Neural progenitor cell (in vitro differentiated cells): ENCODE measurements around the gene FKRP. TPM values are rescaled to one million over a fixed set of nuclear protein-coding genes. Genes with fewer than 3 reads are reported as not detected.

ENCODE experiments used
- DNase-seq: peaks from one replicate; pipeline ENCODE4 v3.0.0-alpha.2; 2016; ENCODE audit warnings: low spot score
- H2AFZ ChIP-seq: fragments of 200-600 bp; sonication (generic); replicated peaks from 2 replicates; pipeline ENCODE4 v1.6.1; 2016; ENCODE audit warnings: antibody characterized with exemption
- H3F3A ChIP-seq: fragments of 200-600 bp; sonication (generic); 2 replicates; pipeline ENCODE4 v1.6.1; 2016; ENCODE audit warnings: antibody characterized with exemption, low read depth
- H3K27ac ChIP-seq: fragments of 200-600 bp; sonication (generic); 2 replicates; pipeline ENCODE4 v1.5.1; 2016; ENCODE audit warnings: mild to moderate bottlenecking
- H3K27me3 ChIP-seq: fragments of 200-600 bp; sonication (generic); 2 replicates; pipeline ENCODE4 v1.6.1; 2016; ENCODE audit warnings: mild to moderate bottlenecking, moderate library complexity
- H3K36me3 ChIP-seq: fragments of 200-600 bp; sonication (generic); 2 replicates; pipeline ENCODE4 v1.5.1; 2016
- H3K4me1 ChIP-seq: fragments of 200-600 bp; sonication (generic); 2 replicates; pipeline ENCODE4 v1.6.1; 2016; ENCODE audit warnings: mixed run types
- H3K4me2 ChIP-seq: fragments of 200-600 bp; sonication (generic); 2 replicates; pipeline ENCODE4 v1.6.1; 2016
- H3K4me3 ChIP-seq: fragments of 200-600 bp; sonication (generic); 2 replicates; pipeline ENCODE4 v1.5.1; 2016
- H3K79me2 ChIP-seq: fragments of 200-600 bp; sonication (generic); 2 replicates; pipeline ENCODE4 v1.6.1; 2016; ENCODE audit warnings: low read depth
- H3K9ac ChIP-seq: fragments of 200-600 bp; sonication (generic); 2 replicates; pipeline ENCODE4 v1.6.1; 2016
- H3K9me3 ChIP-seq: fragments of 200-600 bp; sonication (generic); 2 replicates; pipeline ENCODE4 v1.5.1; 2016; ENCODE audit warnings: low read depth
- H4K20me1 ChIP-seq: fragments of 200-600 bp; sonication (generic); 2 replicates; pipeline ENCODE4 v1.6.1; 2016; ENCODE audit warnings: low read depth
- H3K27ac Mint-ChIP-seq: 3 replicates; pipeline ENCODE4 v1.8.0; 2021; ENCODE audit warnings: mixed read lengths
- H3K27me3 Mint-ChIP-seq: 2 replicates; pipeline ENCODE4 v1.8.0; 2022; ENCODE audit warnings: low read depth, mild to moderate bottlenecking, inconsistent platforms, moderate library complexity, mixed read lengths; ENCODE audit not compliant: insufficient read depth
- H3K36me3 Mint-ChIP-seq: 3 replicates; pipeline ENCODE4 v1.8.0; 2021; ENCODE audit warnings: mixed read lengths
- H3K4me1 Mint-ChIP-seq: 3 replicates; pipeline ENCODE4 v1.8.0; 2021; ENCODE audit warnings: mixed read lengths
- H3K4me3 Mint-ChIP-seq: 3 replicates; pipeline ENCODE4 v1.8.0; 2021; ENCODE audit warnings: mild to moderate bottlenecking, moderate library complexity, mixed read lengths
- H3K9me3 Mint-ChIP-seq: 3 replicates; pipeline ENCODE4 v1.8.0; 2020; ENCODE audit warnings: mixed read lengths
- EZH2 ChIP-seq: fragments of 200-600 bp; sonication (generic); IDR thresholded peaks from 2 replicates; pipeline ENCODE4 v1.6.1; 2017; ENCODE audit warnings: antibody characterized with exemption, mild to moderate bottlenecking, moderate library complexity
- EZH2phosphoT487 ChIP-seq: fragments of 200-600 bp; sonication (generic); IDR thresholded peaks from 2 replicates; pipeline ENCODE4 v1.6.1; 2017; ENCODE audit warnings: antibody characterized with exemption
- total RNA-seq: library from RNA; depleted of rRNA; stranded (reverse); fragments of >200 nt; gene quantifications from 2 replicates; pipeline ENCODE4 v1.2.3, GENCODE V29; 2015; ENCODE audit warnings: low replicate concordance
- TF ChIP-seq, protein P1 (sequence below): fragments of 200-600 bp; sonication (generic); IDR thresholded peaks from 2 replicates; pipeline ENCODE4 v1.5.1; 2017; ENCODE audit warnings: antibody characterized with exemption, mild to moderate bottlenecking

FKRP gene
- total RNA-seq, 1 donor from 2014 or later: 18.6 TPM

DNA sequence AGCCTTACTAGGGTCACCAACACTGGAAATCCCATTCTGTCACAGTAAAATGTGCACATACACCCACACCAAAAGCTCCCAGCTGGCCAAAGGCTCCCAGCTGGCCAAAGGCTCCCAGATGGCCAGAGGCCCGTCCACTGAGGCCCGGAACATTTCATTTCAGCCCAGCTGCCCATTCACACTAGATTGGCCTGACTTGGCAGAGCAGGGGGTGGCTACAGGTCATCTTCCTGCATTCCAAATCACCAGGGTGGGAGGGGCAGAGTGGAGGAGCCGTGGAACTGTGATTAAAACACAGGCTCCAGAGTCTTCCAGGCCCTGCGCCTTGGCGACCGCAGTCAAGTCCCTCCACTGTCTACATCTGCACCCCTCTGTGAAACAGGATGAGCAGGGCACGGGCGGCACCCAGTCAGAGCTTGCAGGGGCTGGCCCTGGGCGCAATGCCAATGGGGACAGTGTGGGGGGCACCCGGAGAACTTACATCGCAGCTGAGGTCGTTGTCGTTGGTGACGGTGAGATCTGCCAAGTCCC is 18.8 kb upstream of the FKRP start:
- Histone ChIP-seq H3K9ac (no peak overlapping the region), H3K9me3 (no peaks in the 10 kb centered on the region), H3K27me3 (no peaks in the 10 kb centered on the region), H3K4me3 (no peak overlapping the region), H3F3A (no peaks in the 10 kb centered on the region), H3K4me2 (no peak overlapping the region), H4K20me1 (peaks cover 60% of the 10 kb centered on the region), H2AFZ (no peak overlapping the region), H3K27ac (no peak overlapping the region), H3K4me1 (no peaks in the 10 kb centered on the region), H3K79me2 (peaks cover 8% of the 10 kb centered on the region), H3K36me3 (no peaks in the 10 kb centered on the region)
- no peaks in the 10 kb centered on the region for H3K9me3 Mint-ChIP-seq
- TF ChIP-seq EZH2phosphoT487: no peak
- TF ChIP-seq, protein P1, sequence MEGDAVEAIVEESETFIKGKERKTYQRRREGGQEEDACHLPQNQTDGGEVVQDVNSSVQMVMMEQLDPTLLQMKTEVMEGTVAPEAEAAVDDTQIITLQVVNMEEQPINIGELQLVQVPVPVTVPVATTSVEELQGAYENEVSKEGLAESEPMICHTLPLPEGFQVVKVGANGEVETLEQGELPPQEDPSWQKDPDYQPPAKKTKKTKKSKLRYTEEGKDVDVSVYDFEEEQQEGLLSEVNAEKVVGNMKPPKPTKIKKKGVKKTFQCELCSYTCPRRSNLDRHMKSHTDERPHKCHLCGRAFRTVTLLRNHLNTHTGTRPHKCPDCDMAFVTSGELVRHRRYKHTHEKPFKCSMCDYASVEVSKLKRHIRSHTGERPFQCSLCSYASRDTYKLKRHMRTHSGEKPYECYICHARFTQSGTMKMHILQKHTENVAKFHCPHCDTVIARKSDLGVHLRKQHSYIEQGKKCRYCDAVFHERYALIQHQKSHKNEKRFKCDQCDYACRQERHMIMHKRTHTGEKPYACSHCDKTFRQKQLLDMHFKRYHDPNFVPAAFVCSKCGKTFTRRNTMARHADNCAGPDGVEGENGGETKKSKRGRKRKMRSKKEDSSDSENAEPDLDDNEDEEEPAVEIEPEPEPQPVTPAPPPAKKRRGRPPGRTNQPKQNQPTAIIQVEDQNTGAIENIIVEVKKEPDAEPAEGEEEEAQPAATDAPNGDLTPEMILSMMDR: no peak
- no peak for TF ChIP-seq EZH2
- H3K36me3 Mint-ChIP-seq: peaks cover 29% of the 10 kb centered on the region
- peaks cover 22% of the 10 kb centered on the region for H3K4me1 Mint-ChIP-seq
- H3K27me3 Mint-ChIP-seq: peaks cover 4% of the 10 kb centered on the region
- DNase-seq: no peak
- peak overlapping the region; percentile 59 for H3K27ac Mint-ChIP-seq
- H3K4me3 Mint-ChIP-seq: no peak overlapping the region

DNA sequence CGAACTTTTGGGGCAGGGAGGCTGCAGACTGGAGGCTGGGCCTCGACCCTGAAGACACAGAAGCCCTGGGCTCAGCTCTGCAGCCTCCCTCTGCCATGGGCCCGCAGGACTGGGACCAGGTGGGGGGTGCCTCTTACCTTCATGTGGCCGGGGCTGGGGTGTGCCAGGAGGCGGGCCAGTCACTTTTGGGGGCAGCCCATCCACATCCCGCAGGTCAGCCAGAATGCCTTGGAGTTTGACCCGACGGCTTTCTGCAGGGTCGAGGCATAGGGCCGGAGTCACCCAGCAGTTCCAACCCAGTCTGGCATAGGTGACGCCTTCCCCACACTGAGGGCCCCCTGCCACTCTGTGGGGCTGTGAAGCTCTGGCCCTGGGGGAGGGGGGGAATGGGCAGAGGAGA is 18.1 kb upstream of the FKRP start:
- H3K4me2 ChIP-seq: no peak overlapping the region
- H3K27ac ChIP-seq: no peak overlapping the region
- no peak overlapping the region for H3K4me3 Mint-ChIP-seq
- H3K36me3 Mint-ChIP-seq: peaks cover 29% of the 10 kb centered on the region
- H3K4me3 ChIP-seq: no peak overlapping the region
- H3K9me3 ChIP-seq: no peaks in the 10 kb centered on the region
- peaks cover 11% of the 10 kb centered on the region for H3K79me2 ChIP-seq
- H3K36me3 ChIP-seq: no peaks in the 10 kb centered on the region
- TF ChIP-seq EZH2phosphoT487: no peak
- no peak for TF ChIP-seq EZH2
- TF ChIP-seq, protein P1: no peak
- no peak overlapping the region for H3K9ac ChIP-seq
- no peak overlapping the region for H3K27ac Mint-ChIP-seq
- peaks cover 67% of the 10 kb centered on the region for H4K20me1 ChIP-seq
- H3F3A ChIP-seq: no peaks in the 10 kb centered on the region
- H2AFZ ChIP-seq: no peak overlapping the region
- H3K27me3 ChIP-seq: no peaks in the 10 kb centered on the region
- H3K4me1 ChIP-seq: no peaks in the 10 kb centered on the region
- H3K9me3 Mint-ChIP-seq: no peaks in the 10 kb centered on the region
- DNase-seq: no peak
- H3K4me1 Mint-ChIP-seq: peaks cover 19% of the 10 kb centered on the region
- peaks cover 4% of the 10 kb centered on the region for H3K27me3 Mint-ChIP-seq

DNA sequence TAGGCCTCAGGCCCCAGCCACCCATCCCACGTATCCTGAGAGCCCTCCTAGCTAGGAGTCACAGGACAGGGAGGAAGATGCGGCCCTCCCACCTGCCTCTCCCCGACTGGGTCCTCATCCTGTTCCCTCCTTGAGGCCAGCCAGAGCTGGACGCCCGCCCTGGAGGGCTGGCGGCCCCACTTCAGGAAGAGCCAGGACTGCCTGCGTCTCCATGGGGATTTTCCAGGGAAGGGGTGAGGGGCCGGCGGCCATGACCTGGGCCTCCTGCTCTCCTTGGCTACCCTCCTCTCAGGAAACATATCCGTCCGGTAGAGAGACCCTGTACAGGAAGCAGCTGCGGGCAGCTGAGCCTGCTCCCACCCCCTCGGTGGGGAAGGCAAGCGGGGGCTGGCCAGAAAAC is 17.6 kb upstream of the FKRP start:
- H3K4me2 ChIP-seq: no peak overlapping the region
- no peak overlapping the region for H2AFZ ChIP-seq
- peaks cover 29% of the 10 kb centered on the region for H3K36me3 Mint-ChIP-seq
- no peak overlapping the region for H3K4me3 Mint-ChIP-seq
- H3F3A ChIP-seq: no peaks in the 10 kb centered on the region
- H4K20me1 ChIP-seq: peaks cover 71% of the 10 kb centered on the region
- H3K27ac ChIP-seq: no peak overlapping the region
- H3K4me3 ChIP-seq: no peak overlapping the region
- no peak overlapping the region for H3K9ac ChIP-seq
- no peaks in the 10 kb centered on the region for H3K4me1 ChIP-seq
- H3K27me3 ChIP-seq: no peaks in the 10 kb centered on the region
- H3K9me3 ChIP-seq: no peaks in the 10 kb centered on the region
- peaks cover 16% of the 10 kb centered on the region for H3K79me2 ChIP-seq
- peaks cover 6% of the 10 kb centered on the region for H3K27me3 Mint-ChIP-seq
- no peak for DNase-seq
- no peaks in the 10 kb centered on the region for H3K36me3 ChIP-seq
- H3K9me3 Mint-ChIP-seq: no peaks in the 10 kb centered on the region
- TF ChIP-seq, protein P1: no peak
- TF ChIP-seq EZH2phosphoT487 (no peak), EZH2 (no peak)
- peaks cover 19% of the 10 kb centered on the region for H3K4me1 Mint-ChIP-seq
- H3K27ac Mint-ChIP-seq: no peak overlapping the region
